Caki2 (cell line): ENCODE data around the gene PARK7. TPM values are rescaled to one million over a fixed set of nuclear protein-coding genes. Genes with fewer than 3 reads are reported as not detected.
"Not testable (repeated sequence)": the region's sequence is repeated elsewhere in the genome, so short reads cannot be mapped to it uniquely, and the experiment has no call there.

Experiments used
- DNase-seq: peaks from one replicate; pipeline ENCODE4 v3.0.0-alpha.2; 2015; ENCODE audit warnings: low read depth
- in situ Hi-C: cut with HindIII; loops from 2 replicates; pipeline ENCODE4 v1.10.0; 2016; ENCODE audit warnings: low sequenced_read_pairs, low pct_unique_long_range_greater_than_20kb, mixed read lengths
- total RNA-seq: library from RNA; depleted of rRNA; stranded (reverse); fragments of >200 nt; shearing (Covaris generic); gene quantifications from 2 replicates; pipeline ENCODE4 v1.2.3, GENCODE V29; 2014; ENCODE audit warnings: low replicate concordance; rRNA removed

The PARK7 gene
- total RNA-seq: 173 and 211 TPM in 2 replicates

DNA sequence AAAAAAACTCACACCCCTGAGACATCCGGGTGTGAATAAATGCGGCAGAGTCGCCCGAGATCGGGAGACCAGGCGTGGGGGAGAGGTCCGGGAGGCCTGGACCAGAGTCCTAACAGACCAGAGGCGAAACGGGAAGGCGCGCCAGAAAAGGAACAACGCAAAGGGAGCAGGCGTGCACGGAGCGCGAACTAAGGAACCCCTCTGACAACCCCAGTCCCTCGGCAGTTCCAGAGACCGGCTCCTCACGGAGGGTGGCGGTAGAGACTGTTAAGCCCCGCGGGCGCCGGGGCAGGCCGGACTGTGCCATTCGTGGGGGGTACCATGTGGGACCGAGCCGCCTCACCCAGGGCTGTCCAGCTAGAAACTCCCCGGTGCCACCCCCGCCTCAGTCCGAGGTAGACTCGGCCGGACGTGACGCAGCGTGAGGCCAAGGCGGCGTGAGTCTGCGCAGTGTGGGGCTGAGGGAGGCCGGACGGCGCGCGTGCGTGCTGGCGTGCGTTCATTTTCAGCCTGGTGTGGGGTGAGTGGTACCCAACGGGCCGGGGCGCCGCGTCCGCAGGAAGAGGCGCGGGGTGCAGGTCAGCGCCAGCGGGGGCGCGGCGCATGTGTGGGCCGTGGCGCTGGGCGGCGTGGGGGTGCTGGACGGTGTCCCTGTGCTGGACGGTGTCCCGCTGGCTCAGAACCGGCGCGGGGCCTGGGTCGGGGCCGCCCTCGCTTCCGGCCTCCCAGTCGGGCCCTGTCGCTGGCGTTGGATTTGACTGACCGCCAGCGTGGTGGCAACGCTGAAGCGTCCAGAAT, at the start of gene PARK7:
Gene PARK7 (plus strand): TSS at position 496 of the 798 bp plus-strand sequence. CDS start 1,075 bp downstream, outside the sequence.
- peak; percentile 98 for DNase-seq
- in situ Hi-C loops: no loop called here

DNA sequence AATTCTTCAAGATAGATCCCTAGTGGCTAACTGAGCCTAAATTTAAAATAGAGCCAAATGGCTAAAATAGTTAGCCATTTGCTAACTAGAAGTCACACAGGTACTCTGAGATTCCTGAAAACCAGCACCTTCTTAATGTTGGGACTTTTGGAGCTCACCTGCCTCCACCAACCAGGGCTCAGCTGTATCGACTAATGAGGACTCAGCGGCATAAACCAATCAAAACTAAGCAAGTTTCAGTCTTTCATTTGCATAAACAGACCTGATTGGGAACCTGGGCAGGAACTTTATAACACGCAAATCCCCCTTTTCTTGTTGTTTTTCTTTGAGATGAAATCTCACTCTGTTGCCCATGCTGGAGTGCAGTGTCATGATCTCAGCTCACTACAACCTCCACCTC, 49.4 kb upstream of the PARK7 start:
- DNase-seq: peak; percentile 17
- in situ Hi-C loops: no loop called here

DNA sequence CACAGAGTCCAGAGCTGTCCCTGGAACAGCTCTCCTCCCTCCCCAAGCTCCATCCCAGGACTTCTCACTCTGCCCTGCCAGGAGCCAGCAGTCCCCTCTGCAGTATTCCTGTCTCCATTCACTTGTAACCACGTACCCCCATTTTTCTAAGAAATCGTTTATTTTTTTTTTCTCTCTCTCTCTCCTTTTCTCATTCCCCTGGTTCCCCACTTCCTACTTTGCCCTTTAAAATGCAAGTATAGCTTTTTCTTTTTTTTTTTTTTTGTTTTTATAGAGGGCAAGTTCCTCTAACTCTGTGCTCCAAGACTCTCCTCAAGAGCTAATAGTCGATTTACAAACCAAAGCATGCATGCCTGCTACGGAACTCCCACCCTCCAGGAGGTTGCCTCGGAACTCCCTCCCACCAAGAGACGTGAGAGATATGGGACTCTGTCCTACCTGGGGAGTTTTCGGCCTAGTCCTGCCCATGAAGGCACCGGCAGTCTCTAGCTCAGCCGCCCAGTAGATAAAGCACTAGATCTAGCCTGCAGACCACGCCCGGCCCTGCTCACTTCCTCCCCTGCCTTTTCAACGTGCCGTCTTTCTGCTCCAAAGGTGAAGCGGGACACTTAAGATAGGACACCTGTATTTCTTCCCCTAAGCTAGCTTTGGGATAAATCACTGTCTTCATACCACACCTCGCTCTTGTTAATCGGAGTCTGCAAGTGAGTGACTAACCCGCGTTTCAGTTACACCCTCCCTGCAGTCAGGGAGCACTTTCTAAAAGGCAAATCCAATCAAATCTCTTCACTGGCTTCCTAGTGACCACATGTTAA, 48.6 kb upstream of the PARK7 start:
- in situ Hi-C loops: no loop called here
- DNase-seq: no peak

DNA sequence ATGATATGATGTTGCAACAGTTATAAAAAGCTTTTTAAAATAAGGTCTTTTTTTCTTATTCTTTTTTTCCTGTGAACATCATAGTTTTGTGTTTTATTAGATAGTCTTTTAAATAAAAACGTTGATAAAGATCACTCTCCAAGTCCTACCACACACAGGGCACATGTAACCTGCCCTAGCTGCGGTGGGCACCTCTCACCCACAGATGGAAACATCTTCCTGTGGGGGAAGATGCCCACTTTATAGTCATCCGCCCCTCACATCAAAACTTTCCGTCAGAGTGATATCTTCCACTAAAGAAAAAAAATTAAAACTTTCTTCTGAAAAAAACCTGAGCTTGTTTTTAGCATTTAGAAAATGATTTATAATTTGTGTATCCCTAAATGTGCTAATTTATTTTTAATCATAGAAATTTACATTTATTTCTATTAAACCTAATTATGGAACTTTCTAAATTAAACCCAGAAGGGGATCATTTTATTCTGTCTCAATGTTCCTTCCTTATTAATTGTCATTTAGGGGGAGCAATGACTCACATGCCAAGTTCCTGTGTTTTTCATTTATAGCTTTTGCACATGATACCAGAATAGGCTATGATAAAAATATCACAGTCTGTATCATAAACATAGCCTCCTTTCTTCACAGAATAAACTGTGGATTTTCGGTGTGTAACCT, 45.5 kb upstream of the PARK7 start:
- in situ Hi-C loops: no loop called here
- no peak for DNase-seq

DNA sequence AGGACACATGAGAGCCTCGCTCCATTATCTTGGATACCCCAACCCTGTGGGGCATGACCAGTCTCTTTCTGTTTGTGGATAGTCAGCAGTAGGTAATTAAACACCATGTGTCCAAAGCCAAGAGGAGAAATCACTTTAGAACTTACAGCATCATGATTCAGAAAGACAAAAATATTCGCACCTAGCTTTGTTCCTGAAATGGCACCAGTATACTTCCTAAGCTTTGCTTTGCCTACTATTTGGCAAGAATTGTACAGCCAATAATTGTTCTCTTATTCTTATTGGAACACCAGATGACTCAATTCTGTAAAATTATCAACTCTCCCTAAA, 45.0 kb upstream of the PARK7 start:
- no peak for DNase-seq
- in situ Hi-C loops: no loop called here

DNA sequence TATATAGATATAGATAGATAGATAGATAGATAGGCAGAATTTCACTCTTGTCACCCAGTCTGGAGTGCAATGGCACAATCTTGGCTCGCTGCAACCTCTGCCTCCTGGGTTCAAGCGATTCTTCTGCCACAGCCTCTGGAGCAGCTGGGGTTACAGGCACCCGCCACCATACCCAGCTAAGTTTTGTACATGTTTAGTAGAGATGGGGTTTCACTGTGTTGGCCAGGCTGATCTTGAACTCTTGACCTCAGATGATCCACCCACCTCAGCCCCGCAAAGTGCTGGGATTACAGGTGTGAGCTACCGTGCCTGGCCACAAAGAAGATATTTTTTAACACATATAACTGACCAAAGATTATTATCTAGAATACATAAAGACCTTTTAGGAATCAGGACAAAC, 43.5 kb upstream of the PARK7 start:
- DNase-seq, in situ Hi-C loops: not testable (repeated sequence)

DNA sequence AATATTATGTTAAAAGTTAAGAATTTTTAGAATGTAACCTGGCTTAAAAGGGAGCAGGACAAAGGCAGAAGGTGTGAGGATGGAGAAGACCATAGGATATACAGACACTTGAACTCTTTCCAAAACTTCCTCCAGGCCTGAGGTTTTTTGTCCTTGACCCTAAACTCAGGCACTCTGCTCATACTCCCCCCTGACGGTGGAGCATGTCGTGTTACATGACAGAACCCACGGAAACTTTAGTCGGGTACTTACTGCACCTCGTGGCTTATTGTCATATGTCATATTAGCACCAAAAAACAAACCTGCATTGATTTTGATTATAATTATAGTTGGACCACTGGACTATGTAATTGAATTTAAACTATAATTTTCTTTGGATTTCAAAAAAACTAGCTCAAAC, 41.6 kb upstream of the PARK7 start:
- in situ Hi-C loops: no loop called here
- DNase-seq: no peak

DNA sequence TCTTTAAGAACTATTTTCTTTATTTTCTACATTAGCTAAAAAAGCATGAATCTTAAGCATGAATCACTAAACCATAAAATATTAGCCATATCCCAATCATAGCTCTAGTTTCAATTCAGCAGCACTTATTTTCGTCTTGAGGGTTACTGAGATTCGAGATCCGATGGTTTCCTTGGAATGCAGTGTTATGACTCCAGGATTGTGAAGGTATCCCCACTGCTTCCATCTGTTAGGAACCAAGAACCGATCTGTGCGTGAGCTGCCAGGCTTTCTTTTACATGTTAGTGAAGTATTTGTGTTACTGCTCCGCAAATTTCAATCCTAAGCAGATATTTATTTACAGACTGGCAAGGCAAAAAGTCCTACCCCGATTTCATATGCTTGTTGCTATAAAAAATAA, 39.7 kb upstream of the PARK7 start:
- in situ Hi-C loops: no loop called here
- no peak for DNase-seq

DNA sequence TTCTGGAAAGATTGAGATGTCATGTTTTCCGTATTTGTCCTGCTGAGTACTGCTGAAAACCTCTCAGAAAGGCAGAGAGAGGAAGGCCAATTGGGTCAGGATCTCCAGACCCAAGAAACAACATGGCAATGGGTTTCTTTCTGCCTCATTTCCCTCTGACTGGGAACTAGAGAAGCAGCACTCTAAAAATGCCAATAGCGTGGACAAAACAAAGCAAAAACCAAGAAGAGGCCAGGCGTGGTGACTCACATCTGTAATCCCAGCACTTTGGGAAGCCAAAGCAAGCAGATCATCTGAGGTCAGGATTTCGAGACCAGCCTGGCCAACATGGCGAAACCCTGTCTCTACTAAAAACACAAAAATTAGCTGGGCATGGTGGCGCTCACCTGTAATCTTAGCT, 39.2 kb upstream of the PARK7 start:
- no peak for DNase-seq
- in situ Hi-C loops: no loop called here

DNA sequence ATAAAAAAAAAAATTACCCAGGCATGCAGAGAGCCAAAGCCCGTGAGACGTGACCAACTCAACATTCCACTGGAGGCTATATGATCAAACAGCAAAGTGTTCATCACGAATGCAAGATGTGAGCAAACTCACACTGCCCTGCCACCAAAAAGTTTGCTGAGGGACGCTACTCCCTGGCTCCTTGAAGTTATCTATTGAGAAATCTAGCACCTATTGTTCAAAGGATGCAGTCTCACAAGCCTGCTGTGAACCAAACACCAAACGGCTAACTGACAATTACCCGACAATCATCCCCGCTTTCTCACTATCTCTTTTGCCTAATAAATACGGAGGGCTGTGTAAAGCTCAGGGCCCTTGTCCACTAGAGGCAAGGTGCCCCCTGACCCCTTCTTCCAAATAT, 34.5 kb upstream of the PARK7 start:
- not testable (repeated sequence) for DNase-seq

DNA sequence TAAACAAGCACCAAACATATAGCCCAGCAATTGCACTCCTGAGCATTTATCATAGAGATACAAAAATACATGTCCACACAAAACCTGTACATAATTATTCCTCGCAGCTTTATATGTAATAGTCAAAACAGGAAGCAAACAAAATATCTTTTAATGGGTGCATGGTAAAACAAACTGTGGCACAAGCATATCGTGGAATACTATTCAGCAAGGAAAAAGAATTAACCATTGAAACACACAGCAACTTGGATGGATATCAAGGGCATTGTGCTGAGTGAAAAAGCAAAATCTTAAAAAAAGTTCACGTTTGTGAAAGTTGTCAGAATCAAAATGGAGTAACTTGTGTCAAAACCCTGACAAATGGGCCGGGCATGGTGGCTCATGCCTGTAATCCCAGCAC, 33.3 kb upstream of the PARK7 start:
- in situ Hi-C loops: no loop called here
- no peak for DNase-seq

More for the DNA sequence above, 34.5 kb upstream of the PARK7 start:
- in situ Hi-C loops: not testable (repeated sequence)

DNA sequence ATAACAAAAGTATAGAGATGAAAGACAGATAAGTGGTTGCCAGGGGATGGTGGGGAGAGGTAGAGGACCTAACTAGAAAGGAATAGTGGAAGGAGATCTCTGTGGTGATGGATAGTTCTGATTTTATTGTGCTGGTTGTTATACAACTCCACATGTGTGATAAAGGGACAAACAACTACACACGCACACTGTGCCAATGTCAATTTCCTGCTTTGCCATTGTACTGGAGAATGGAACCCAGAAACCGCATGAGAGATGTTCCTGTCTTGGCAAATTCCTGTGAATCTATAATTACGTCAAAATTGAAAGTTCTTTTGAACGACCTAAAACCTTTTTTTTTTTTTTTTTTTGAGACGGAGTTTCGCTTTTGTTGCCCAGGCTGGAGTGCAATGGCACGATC, 31.9 kb upstream of the PARK7 start:
- in situ Hi-C loops: no loop called here
- DNase-seq: no peak

DNA sequence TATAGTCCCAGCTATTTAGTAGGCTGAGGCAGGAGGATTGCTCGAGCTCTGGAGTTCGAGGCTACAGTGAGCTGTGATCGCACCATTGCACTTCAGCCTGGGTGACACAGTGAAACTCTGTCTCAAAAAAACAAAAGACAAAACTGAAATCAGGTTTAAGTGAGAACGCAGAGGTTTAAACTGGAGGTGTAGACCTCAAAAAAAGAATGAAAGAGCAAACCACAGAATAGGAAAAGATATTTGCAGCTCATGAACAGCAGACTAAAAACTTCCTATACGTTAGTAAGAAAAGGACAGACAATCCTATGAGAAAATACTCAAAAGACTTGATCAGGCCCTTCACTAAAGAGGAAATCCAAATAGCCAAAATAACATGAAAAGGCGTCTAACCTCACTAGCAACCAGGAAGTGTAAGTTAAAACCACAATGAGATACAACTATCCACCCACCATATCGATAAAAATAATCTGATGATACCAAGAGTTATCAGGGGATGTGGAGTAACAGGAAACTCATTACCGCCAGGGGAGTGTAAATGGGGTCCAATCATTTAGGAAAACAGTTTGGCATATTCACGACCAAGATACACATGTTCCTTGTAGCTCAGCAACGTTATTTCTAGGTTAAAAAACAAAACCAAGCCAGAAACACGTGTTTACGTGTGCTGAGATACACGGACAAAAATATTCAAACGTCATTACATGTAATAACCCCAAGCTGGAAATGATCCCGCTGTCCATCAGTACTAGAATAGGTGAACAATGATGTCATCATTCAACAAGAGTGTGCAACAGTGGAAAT, 30.7 kb upstream of the PARK7 start:
- DNase-seq: no peak
- in situ Hi-C loops: no loop called here

DNA sequence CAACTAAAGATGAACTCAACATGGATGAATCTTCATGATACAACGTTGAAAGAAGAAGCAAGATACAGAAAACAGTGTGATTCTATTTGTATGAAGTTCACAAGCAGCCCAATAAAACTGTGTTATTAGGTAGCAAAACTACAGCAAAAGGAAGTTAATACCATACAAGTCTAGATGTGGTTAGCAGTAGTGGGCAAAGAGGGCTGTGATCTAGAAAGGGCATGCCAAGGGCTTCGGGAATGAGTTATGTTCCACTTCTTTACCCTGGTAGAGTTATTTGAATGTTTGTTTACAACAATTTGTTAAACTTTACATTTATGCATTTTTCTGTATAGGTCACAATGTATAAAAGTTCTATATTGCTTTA, 30.1 kb upstream of the PARK7 start:
- in situ Hi-C loops: no loop called here
- no peak for DNase-seq

DNA sequence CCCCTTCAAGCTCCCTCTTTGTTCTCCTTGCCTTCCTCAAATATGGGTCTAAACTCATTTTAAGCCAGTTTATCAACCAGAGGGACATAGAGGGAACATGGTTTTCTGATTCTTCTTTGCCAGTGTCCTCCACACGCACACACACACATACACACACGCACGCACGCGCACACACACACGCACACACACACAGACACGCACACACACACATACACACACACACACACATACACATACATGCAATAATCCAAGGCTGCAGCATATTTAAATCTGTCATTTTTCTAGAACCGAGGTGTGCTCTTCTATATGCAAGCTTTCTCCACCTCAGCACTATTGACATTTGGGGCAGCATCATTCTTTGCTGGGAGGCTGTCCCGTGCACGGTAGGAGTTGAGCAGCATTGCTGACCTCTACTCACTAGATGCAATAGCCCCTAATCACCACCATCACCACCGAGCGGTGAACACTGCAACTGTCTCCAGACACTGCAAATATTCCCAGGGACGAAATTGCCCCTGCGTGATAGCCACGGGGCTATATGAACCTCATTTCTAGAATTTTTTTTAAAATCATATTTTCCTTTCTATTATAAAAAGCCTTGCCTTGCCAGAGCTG, 28.9 kb upstream of the PARK7 start:
- no peak for DNase-seq
- in situ Hi-C loops: no loop called here

DNA sequence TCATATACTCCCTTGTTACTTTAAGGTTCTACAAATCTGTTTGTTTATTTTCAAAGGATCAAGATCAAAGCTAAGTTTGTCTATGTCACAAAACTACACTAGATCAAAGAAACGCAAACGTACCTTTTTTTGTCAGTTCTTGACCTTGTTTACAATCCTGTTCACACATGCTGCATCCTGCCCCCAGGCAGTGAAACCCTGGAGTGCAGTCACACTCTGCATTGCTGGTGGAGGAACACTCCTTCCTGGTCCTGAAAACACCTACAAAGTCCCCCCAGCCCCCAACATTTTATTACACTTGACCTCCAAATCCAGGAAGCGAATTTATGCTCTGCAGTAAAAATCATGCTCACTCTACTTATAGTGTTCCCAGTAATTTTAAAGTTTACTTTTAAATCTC, 23.4 kb upstream of the PARK7 start:
- in situ Hi-C loops: no loop called here
- no peak for DNase-seq

DNA sequence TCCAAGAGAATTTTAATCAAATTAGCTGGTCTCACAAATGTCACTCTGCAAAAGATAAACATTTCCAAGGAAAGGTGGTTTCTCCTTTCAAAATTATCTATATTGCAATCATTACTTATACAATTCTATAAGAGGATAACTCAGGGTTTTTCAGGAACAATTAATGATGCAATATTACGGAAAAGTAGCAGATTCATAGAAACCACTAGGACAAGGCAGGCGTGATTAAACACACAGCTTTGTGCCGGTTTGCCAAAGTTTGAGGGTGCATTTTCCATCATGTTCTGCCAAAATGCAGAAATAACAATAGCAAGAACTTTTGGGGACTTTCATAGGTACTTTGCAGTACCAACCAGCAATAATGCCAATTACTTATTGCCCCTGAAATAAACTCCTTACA, 21.5 kb upstream of the PARK7 start:
- in situ Hi-C loops: no loop called here
- no peak for DNase-seq
